Brain microvascular endothelial cell (primary cell): ENCODE measurements around the gene TDRD12.

Experiments
- DNase-seq: peaks from one replicate; pipeline ENCODE4 v3.0.0-alpha.2; 2020
- H3K27ac ChIP-seq: fragments of 250-450 bp; sonication (Bioruptor Pico); 2 replicates; pipeline ENCODE4 v1.5.1; 2020; ENCODE audit warnings: mild to moderate bottlenecking, moderate library complexity
- H3K27me3 ChIP-seq: fragments of 250-450 bp; sonication (Bioruptor Pico); replicated peaks from 2 replicates; pipeline ENCODE4 v1.5.1; 2020; ENCODE audit warnings: mild to moderate bottlenecking
- H3K36me3 ChIP-seq: fragments of 250-450 bp; sonication (Bioruptor Pico); replicated peaks from 2 replicates; pipeline ENCODE4 v1.5.1; 2020; ENCODE audit warnings: mild to moderate bottlenecking
- H3K4me3 ChIP-seq: 2 replicates; pipeline ENCODE4 v1.5.1; 2011; ENCODE audit warnings: low read depth, mild to moderate bottlenecking, control low read depth, low read length, moderate library complexity
- CTCF ChIP-seq: IDR thresholded peaks from 2 replicates; pipeline ENCODE4 v1.5.1; 2011; ENCODE audit warnings: low read depth, mild to moderate bottlenecking, moderate library complexity, low read length, control low read depth, inconsistent platforms; ENCODE audit errors: missing control alignments
- in situ Hi-C: cut with HindIII; loops from 2 replicates; pipeline ENCODE4 v1.10.0; 2017; ENCODE audit warnings: low sequenced_read_pairs, low pct_ligation_motif_present

The TDRD12 gene

GRCh38 chr19:32718286-32718685 lies 1.3 kb upstream of the TDRD12 start:
- TF ChIP-seq CTCF: no peak
- Histone ChIP-seq H3K27me3 (no peaks in the 10 kb centered on the region), H3K36me3 (peaks cover 2% of the 10 kb centered on the region), H3K4me3 (no peak overlapping the region), H3K27ac (no peak overlapping the region)
- DNase-seq: no peak
- in situ Hi-C loops: no loop called here

- no peak for DNase-seq
- Histone ChIP-seq H3K27ac (no peak overlapping the region), H3K36me3 (no peaks in the 10 kb centered on the region), H3K4me3 (no peak overlapping the region), H3K27me3 (no peaks in the 10 kb centered on the region)
- in situ Hi-C loops: no loop called here
- TF ChIP-seq CTCF: no peak
These were observed 809 bp downstream of the TDRD12 start for GRCh38 chr19:32720216-32720935.

- no peak overlapping the region for H3K4me3 ChIP-seq
- no peaks in the 10 kb centered on the region for H3K27me3 ChIP-seq
- H3K27ac ChIP-seq: no peak overlapping the region
- TF ChIP-seq CTCF: no peak
- H3K36me3 ChIP-seq: no peaks in the 10 kb centered on the region
- in situ Hi-C loops: no loop called here
- DNase-seq: no peak
These were observed 1.3 kb downstream of the TDRD12 start for GRCh38 chr19:32720936-32721250.

GRCh38 chr19:32735936-32736335 lies 16.4 kb downstream of the TDRD12 start:
- DNase-seq: no peak
- no peaks in the 10 kb centered on the region for H3K36me3 ChIP-seq
- TF ChIP-seq CTCF: no peak
- H3K27ac ChIP-seq: no peak overlapping the region
- in situ Hi-C loops: no loop called here
- no peak overlapping the region for H3K4me3 ChIP-seq
- no peaks in the 10 kb centered on the region for H3K27me3 ChIP-seq

GRCh38 chr19:32743021-32743420 lies 23.5 kb downstream of the TDRD12 start:
- no peak for DNase-seq
- no peaks in the 10 kb centered on the region for H3K36me3 ChIP-seq
- in situ Hi-C loops: no loop called here
- no peak for TF ChIP-seq CTCF
- H3K27ac ChIP-seq: no peak overlapping the region
- H3K4me3 ChIP-seq: no peak overlapping the region
- H3K27me3 ChIP-seq: no peaks in the 10 kb centered on the region

- H3K27ac ChIP-seq: no peak overlapping the region
- no peaks in the 10 kb centered on the region for H3K27me3 ChIP-seq
- in situ Hi-C loops: no loop called here
- no peak for DNase-seq
- H3K4me3 ChIP-seq: no peak overlapping the region
- TF ChIP-seq CTCF: no peak
- H3K36me3 ChIP-seq: no peaks in the 10 kb centered on the region
These were observed 23.9 kb downstream of the TDRD12 start for GRCh38 chr19:32743447-32743846.
